OCI-LY1 (cell line): ENCODE results near the gene UMAD1.

Experiments
- CTCF ChIP-seq: fragments of 200-600 bp; sonication (generic), shearing (Covaris generic); IDR thresholded peaks from 2 replicates; pipeline ENCODE4 v1.5.1; 2017; ENCODE audit warnings: mild to moderate bottlenecking, antibody characterized with exemption, low read length, moderate library complexity, mixed read lengths
- EZH2 ChIP-seq: fragments of 200-600 bp; sonication (generic), shearing (Covaris generic); IDR thresholded peaks from 2 replicates; pipeline ENCODE4 v1.8.0; 2017; ENCODE audit warnings: borderline replicate concordance, mixed run types, mild to moderate bottlenecking, antibody characterized with exemption, low read length, moderate library complexity, mixed read lengths

DNA sequence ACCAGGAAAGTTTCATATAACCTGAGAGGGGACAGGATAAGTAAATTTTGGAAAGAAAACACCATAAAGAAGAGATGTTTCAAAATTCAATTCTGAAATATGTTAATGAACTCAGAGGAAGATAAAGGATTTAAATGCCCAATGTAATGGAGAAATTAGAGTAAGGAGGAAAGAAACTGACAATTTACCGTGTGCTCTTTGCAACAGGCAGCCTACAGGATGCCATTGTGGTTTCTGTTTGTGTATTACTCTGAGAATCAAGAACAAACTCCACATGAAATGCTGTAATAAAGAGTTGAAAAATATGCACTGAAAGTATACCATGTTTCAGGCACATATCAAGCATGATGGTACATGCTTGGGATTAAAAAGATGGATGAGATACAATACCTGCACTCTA lies 283.3 kb downstream of the UMAD1 start:
- TF ChIP-seq EZH2 (no peak), CTCF (no peak)
